C4-2B (cell line): ENCODE data around the gene GOLM1.
"Not testable (repeated sequence)": the region's sequence is repeated elsewhere in the genome, so short reads cannot be mapped to it uniquely, and the experiment has no call there.

Experiments used
- H3K27ac ChIP-seq: fragments of 450-650 bp; 2 replicates; pipeline ENCODE4 v1.5.1; 2017
- ZFX ChIP-seq: fragments of 450-650 bp; IDR thresholded peaks from 2 replicates; pipeline ENCODE4 v1.6.1; 2017
- TF ChIP-seq, protein P1 (sequence below): fragments of 450-650 bp; conservative IDR thresholded peaks from 2 replicates; pipeline ENCODE4 v1.5.1; 2017; ENCODE audit warnings: mild to moderate bottlenecking

The GOLM1 gene

GRCh38 chr9:86052556-86053468 is 46.5 kb downstream of the GOLM1 start:
- no peak for TF ChIP-seq ZFX
- TF ChIP-seq, protein P1, sequence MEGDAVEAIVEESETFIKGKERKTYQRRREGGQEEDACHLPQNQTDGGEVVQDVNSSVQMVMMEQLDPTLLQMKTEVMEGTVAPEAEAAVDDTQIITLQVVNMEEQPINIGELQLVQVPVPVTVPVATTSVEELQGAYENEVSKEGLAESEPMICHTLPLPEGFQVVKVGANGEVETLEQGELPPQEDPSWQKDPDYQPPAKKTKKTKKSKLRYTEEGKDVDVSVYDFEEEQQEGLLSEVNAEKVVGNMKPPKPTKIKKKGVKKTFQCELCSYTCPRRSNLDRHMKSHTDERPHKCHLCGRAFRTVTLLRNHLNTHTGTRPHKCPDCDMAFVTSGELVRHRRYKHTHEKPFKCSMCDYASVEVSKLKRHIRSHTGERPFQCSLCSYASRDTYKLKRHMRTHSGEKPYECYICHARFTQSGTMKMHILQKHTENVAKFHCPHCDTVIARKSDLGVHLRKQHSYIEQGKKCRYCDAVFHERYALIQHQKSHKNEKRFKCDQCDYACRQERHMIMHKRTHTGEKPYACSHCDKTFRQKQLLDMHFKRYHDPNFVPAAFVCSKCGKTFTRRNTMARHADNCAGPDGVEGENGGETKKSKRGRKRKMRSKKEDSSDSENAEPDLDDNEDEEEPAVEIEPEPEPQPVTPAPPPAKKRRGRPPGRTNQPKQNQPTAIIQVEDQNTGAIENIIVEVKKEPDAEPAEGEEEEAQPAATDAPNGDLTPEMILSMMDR, result no peak

DNA sequence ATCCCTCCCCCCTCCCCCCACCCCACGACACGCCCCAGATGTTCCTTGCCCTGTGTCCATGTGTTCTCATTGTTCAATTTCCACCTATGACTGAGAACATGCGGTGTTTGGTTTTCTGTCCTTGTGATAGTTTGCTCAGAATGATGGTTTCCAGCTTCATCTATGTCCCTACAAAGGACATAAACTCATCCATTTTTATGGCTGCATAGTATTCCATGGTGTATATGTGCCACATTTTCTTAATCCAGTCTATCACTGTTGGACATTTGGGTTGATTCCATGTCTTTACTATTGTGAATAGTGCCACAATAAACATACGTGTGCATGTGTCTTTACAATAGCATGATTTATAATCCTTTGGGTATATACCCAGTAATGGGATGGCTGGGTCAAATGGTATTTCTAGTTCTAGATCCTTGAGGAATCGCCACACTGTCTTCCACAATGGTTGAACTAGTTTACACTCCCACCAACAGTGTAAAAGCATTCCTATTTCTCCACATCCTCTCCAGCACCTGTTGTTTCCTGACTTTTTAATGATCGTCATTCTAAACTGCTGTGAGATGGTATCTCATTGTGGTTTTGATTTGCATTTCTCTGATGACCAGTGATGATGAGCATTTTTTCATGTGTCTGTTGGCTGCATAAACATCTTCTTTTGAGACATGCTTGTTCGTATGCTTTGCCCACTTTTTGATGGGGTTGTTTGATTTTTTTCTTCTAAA is 51.2 kb downstream of the GOLM1 start:
- H3K27ac ChIP-seq, result not testable (repeated sequence)

More at GRCh38 chr9:86052556-86053468, 46.5 kb downstream of the GOLM1 start:
- H3K27ac ChIP-seq, result no peak overlapping the region

GRCh38 chr9:86047361-86047760 is 52.0 kb downstream of the GOLM1 start:
- H3K27ac ChIP-seq, result peak overlapping the region; percentile 80
- TF ChIP-seq ZFX, result no peak
- TF ChIP-seq, protein P1, result no peak; the same call in 1 of the 2 replicates

DNA sequence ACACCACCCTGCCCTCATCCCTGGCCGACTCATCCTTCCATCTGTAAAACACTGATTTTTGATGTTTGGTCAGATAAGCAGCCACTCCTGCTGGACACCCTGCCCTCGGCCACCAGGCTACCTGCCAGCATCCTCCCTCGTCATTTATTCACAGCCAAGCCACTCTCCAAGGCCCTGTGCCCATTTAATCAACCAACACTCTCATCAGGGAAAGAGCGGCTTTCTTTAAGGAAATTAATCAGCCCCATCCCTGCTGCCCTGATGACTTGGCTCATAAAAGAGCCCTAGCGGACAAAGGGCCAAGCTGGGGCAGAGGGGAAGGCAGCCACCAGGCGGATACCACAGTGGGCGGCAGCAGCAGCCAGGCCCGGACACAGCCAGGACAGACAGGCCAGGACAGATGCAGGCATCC is 52.4 kb downstream of the GOLM1 start:
- H3K27ac ChIP-seq, result peak overlapping the region; percentile 80
- no peak for TF ChIP-seq ZFX
- TF ChIP-seq, protein P1, result no peak; the same call in 1 of the 2 replicates

GRCh38 chr9:86046071-86046636 is 53.2 kb downstream of the GOLM1 start:
- TF ChIP-seq ZFX, result no peak
- TF ChIP-seq, protein P1, result no peak

GRCh38 chr9:86045654-86046053 is 53.7 kb downstream of the GOLM1 start:
- TF ChIP-seq, protein P1, result no peak
- H3K27ac ChIP-seq, result peak overlapping the region; percentile 58

More at GRCh38 chr9:86046071-86046636, 53.2 kb downstream of the GOLM1 start:
- H3K27ac ChIP-seq, result peak overlapping the region; percentile 80

- TF ChIP-seq, protein P1, result no peak
- no peak for TF ChIP-seq ZFX
- no peak overlapping the region for H3K27ac ChIP-seq
These were observed 55.4 kb downstream of the GOLM1 start for GRCh38 chr9:86043999-86044398.
